Fibroblast of lung (primary cell): ENCODE measurements around the gene SLC22A17.

Experiments used
- EZH2 ChIP-seq: IDR thresholded peaks from 2 replicates; pipeline ENCODE4 v1.5.1; 2012; ENCODE audit warnings: low read length, control low read depth, mild to moderate bottlenecking; ENCODE audit errors: missing control alignments
- TF ChIP-seq, protein P1 (sequence below), 2 donors: IDR thresholded peaks in 1 of 2; conservative IDR thresholded peaks in 1 of 2; 1 replicate in 1 of 2; 2 replicates in 1 of 2; pipeline ENCODE4 v1.5.1; 2011 to 2012; ENCODE audit warnings: low read length in 2 of 2, control low read depth in 1 of 2, inconsistent platforms in 1 of 2, low read depth in 1 of 2, mild to moderate bottlenecking in 1 of 2

DNA sequence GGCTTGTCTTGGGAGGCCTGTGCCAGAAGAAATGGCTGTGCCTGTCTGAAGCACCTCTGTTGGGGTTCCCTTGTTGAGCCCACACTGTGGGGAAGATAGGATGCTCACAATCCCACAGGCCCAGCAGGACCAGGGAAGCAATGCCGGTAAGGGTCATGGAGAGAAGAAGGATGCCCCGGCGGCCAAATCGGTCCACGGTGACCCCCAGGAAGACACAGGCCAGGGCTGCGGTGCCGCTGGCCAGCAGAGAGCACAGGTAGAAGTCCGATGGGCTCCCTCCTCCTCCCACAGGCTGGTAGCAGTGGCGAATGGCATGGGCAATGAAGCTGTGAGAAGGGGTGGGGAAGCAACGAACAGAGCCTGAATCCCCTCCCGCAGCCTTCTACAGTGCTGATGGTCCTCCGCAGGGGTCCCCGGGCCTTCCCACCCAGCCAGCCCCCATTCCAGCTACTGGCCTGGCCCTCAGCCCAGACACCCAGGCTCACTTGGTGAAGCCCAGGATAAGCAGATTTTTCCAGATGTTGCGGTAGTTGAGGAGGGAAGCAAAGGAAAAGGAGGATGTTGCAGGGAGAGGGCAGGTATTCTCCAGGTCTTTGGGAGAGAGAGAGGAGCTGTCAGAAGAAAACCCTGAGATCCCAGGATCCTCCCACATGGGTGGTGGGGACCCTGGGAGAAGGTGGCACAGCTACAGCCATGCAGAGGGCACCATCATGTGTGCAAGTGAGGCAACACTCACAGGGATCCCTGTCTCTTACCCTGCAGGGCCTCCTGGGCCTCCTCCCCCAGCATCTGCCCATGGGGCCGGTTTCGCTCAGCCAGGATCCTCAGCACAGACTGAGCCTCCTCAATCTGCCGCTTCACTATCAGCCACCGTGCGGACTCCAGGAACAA lies 5.0 kb downstream of the SLC22A17 start:
- TF ChIP-seq, protein P1, sequence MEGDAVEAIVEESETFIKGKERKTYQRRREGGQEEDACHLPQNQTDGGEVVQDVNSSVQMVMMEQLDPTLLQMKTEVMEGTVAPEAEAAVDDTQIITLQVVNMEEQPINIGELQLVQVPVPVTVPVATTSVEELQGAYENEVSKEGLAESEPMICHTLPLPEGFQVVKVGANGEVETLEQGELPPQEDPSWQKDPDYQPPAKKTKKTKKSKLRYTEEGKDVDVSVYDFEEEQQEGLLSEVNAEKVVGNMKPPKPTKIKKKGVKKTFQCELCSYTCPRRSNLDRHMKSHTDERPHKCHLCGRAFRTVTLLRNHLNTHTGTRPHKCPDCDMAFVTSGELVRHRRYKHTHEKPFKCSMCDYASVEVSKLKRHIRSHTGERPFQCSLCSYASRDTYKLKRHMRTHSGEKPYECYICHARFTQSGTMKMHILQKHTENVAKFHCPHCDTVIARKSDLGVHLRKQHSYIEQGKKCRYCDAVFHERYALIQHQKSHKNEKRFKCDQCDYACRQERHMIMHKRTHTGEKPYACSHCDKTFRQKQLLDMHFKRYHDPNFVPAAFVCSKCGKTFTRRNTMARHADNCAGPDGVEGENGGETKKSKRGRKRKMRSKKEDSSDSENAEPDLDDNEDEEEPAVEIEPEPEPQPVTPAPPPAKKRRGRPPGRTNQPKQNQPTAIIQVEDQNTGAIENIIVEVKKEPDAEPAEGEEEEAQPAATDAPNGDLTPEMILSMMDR (conservative IDR thresholded peaks at IDR 0.05 in 1 of 2, IDR thresholded peaks at IDR 0.05 in 1 of 2; ENCODE audit: low read depth in 1 of 2, low read length in 2 of 2), result no peak
- TF ChIP-seq EZH2, result no peak
